Astrocyte of the spinal cord (primary cell): Measurements from ENCODE around the gene UNC45A.

Source experiments
- DNase-seq: peaks from one replicate; pipeline ENCODE4 v3.0.0; 2011; ENCODE audit warnings: low read depth, low spot score
- H3K4me3 ChIP-seq: 2 replicates; pipeline ENCODE4 v1.5.1; 2011; ENCODE audit warnings: low read depth, mild to moderate bottlenecking, low read length, moderate library complexity
- in situ Hi-C: cut with HindIII; loops from 2 replicates; pipeline ENCODE4 v1.10.0; 2017; ENCODE audit warnings: low sequenced_read_pairs
- TF ChIP-seq, protein P1 (sequence below): IDR thresholded peaks from 2 replicates; pipeline ENCODE4 v1.5.1; 2012; ENCODE audit warnings: low read depth, mild to moderate bottlenecking, low read length, inconsistent platforms

The UNC45A gene

DNA sequence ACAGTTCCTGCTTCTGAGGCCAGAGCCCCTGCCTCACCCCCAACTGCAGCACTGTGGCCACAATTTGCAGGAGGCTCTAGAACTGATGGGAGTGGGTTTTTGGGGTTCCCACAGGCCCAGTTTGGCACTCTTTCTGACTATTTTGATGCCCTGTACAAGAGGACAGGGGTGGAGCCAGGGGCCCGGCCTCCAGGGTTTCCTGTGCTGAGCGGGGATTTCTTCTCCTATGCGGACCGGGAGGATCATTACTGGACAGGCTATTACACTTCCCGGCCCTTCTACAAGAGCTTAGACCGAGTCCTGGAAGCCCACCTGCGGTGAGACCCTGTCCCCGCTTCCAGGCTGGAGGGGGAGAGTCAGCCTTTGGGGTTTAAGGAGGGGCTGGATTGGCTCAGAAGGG, 25.1 kb upstream of the UNC45A start:
- DNase-seq, result no peak
- in situ Hi-C loops, result no loop called here
- H3K4me3 ChIP-seq, result no peak overlapping the region
- TF ChIP-seq, protein P1, sequence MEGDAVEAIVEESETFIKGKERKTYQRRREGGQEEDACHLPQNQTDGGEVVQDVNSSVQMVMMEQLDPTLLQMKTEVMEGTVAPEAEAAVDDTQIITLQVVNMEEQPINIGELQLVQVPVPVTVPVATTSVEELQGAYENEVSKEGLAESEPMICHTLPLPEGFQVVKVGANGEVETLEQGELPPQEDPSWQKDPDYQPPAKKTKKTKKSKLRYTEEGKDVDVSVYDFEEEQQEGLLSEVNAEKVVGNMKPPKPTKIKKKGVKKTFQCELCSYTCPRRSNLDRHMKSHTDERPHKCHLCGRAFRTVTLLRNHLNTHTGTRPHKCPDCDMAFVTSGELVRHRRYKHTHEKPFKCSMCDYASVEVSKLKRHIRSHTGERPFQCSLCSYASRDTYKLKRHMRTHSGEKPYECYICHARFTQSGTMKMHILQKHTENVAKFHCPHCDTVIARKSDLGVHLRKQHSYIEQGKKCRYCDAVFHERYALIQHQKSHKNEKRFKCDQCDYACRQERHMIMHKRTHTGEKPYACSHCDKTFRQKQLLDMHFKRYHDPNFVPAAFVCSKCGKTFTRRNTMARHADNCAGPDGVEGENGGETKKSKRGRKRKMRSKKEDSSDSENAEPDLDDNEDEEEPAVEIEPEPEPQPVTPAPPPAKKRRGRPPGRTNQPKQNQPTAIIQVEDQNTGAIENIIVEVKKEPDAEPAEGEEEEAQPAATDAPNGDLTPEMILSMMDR, result no peak

DNA sequence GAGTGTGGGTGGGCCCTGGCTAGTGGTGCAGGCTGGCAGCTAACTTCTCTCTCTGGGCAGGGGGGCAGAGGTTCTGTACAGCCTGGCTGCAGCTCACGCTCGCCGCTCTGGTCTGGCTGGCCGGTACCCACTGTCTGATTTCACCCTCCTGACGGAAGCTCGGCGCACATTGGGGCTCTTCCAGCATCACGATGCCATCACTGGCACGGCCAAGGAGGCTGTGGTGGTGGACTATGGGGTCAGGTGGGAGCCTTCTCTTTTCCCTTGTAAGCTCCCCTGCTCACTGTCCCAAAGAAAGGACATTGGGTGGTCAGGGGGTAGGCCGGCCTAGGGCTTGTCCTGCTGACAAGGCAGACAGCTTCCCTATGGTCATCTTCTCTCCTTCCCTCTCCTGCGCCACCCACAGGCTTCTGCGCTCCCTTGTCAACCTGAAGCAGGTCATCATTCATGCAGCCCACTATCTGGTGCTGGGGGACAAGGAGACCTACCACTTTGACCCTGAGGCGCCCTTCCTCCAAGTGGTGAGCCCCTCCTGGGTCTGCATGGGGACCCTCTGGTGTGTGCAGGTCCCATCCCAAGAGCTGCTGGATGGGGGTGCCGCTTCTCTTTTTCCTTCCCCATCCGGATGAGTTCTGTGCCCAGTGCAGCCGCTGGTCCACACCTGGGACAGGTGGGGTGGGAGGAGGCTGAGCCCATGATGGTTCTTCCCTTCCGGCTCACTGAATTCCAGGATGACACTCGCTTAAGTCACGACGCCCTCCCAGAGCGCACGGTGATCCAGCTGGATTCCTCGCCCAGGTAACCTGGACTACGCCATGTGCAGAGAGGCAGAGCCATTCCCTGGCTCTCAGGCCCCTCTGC, 24.4 kb upstream of the UNC45A start:
- in situ Hi-C loops, result no loop called here
- DNase-seq, result no peak

DNA sequence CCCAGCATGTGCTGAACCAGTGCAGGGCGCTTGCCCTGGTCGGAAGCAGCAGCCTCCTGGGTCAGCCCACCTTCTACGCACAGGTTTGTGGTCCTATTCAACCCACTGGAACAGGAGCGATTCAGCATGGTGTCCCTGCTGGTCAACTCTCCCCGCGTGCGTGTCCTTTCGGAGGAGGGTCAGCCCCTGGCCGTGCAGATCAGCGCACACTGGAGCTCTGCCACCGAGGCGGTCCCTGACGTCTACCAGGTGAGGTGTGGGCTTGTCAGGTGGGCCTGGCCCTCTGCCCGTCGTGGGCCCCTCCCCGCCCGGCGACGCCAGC, 23.8 kb upstream of the UNC45A start:
- DNase-seq, result no peak
- in situ Hi-C loops, result no loop called here
- no peak overlapping the region for H3K4me3 ChIP-seq
- TF ChIP-seq, protein P1, result no peak

More for the DNA sequence above, 24.4 kb upstream of the UNC45A start:
- TF ChIP-seq, protein P1, result no peak
- H3K4me3 ChIP-seq, result no peak overlapping the region

DNA sequence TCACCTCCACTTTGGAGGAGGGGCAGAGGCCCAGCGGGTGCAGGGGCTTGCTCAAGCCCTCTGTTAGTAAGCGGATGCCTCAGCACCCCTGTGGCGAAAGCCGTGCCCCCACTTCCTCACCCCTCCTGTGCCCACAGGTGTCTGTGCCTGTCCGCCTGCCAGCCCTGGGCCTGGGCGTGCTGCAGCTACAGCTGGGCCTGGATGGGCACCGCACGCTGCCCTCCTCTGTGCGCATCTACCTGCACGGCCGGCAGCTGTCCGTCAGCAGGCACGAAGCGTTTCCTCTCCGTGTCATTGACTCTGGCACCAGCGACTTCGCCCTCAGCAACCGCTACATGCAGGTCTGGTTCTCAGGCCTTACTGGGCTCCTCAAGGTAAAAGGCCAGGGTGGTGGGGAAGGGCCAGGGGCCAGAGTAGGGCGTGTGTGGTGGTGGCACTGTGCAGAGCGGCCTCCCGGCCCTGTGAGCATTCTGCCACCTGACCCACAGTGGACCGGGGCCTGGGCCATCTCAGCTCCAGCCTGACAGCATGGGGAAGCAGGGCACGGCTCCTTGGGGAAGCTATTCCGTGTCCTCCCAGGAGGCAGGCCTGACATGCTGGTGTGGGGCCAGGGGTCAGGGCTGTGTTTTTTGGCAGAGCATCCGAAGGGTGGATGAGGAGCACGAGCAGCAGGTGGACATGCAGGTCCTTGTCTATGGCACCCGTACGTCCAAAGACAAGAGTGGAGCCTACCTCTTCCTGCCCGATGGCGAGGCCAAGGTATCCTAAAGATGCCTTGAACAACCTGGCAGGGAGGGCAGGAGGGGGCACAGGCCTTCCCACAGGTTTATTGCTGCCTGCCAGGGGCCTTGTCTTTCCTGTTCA, 22.9 kb upstream of the UNC45A start:
- DNase-seq, result no peak
- in situ Hi-C loops, result no loop called here
- H3K4me3 ChIP-seq, result no peak overlapping the region
- TF ChIP-seq, protein P1, result no peak

DNA sequence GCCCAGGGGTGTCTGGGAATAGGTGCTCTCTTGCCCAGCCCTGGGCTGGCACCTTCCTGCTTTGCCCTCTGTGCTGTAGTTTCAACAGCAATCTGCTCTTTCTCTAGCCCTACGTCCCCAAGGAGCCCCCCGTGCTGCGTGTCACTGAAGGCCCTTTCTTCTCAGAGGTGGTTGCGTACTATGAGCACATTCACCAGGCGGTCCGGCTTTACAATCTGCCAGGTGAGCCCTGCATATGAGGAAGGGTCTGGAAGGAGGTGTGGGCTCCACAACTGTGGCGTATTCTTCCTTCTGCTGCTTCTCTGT, 22.4 kb upstream of the UNC45A start:
- no peak for DNase-seq
- TF ChIP-seq, protein P1, result no peak
- H3K4me3 ChIP-seq, result no peak overlapping the region
- in situ Hi-C loops, result no loop called here

DNA sequence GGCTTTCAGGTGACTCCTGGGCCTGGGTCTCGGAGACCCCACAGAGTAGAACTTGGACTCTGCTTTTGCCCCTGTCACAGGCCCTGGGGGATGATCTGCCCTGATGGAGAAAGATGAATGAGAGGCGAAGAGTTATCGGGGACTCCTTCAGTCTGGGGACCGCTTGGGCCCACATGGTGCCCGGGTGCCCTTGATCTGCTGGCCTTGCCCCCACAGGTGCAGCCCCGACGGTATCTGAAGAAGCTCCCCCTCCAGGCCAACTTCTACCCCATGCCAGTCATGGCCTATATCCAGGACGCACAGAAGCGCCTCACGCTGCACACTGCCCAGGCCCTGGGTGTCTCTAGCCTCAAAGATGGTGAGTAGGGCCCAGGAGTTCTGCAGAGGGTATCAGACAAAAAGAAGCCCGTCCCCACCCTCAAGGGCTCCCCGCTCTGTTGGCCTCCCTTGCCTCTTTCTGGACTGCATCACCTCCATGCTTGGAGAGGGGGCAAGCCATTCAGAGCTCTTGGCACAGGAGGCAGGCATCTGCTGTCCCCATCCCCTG, 21.6 kb upstream of the UNC45A start:
- H3K4me3 ChIP-seq, result no peak overlapping the region
- DNase-seq, result no peak
- in situ Hi-C loops, result no loop called here
- TF ChIP-seq, protein P1, result no peak
